K562 (cell line): ENCODE measurements around the gene NBEAL1. TPM values are rescaled to one million over a fixed set of nuclear protein-coding genes. Genes with fewer than 3 reads are reported as not detected.

Experiments used
- ATAC-seq: fragments of 200-7000 bp; cut with Tn5 transposase; 3 replicates; pipeline ENCODE4 v1.9.1; 2020; ENCODE audit warnings: moderate library complexity
- BruUV-seq: library from RNA; stranded (reverse); fragments of 400-500 nt; replicated peaks from 2 replicates; lab custom pipeline; 2021; lab: Mats Ljungman, UMichigan
- CTCF ChIA-PET: fragments of 300-600 bp; formaldehyde crosslinking; extraction: SDS; loops from one replicate; lab custom pipeline; 2021; ENCODE audit warnings: low intra/inter-chr PET ratio; lab: Yijun Ruan, JAX
- POLR2A ChIA-PET: fragments of 300-600, 350-650 bp; sonication (Branson Sonifier 250); formaldehyde crosslinking; extraction: SDS; loops from one replicate; lab custom pipeline; 2021; ENCODE audit warnings: antibody characterized with exemption, inconsistent platforms; lab: Yijun Ruan, JAX
- DNase-seq, 4 experiments: peaks; one replicate each; pipeline versions ENCODE4 v3.0.0 to v3.0.0-alpha.2; 2011 to 2018; ENCODE audit warnings: low spot score in 3 of 4, mixed read lengths in 3 of 4; ENCODE audit errors: extremely low read depth in 1 of 4
- FAIRE-seq: peaks from 2 replicates; lab custom pipeline; 2011; peaks lifted over from hg19 to GRCh38; lab: Jason Lieb, UNC
- H2AFZ ChIP-seq: 2 replicates; pipeline ENCODE4 v1.6.0; 2011; ENCODE audit warnings: low read depth, low read length, control low read depth, inconsistent platforms
- H3K27ac ChIP-seq: fragments of 200-600 bp; 3 replicates; pipeline ENCODE4 v1.8.0; 2011; ENCODE audit warnings: low read depth, mild to moderate bottlenecking, control low read depth, inconsistent platforms, low read length, moderate library complexity, mixed read lengths; ENCODE audit errors: extremely low read depth
- H3K27me3 ChIP-seq, 2 experiments: fragments of 300-600 bp in 1 of 2; 2 replicates in 1 of 2; 3 replicates in 1 of 2; pipeline versions ENCODE4 v1.6.0 to v1.8.0; 2011; ENCODE audit warnings: inconsistent platforms in 2 of 2, low read length in 2 of 2, mild to moderate bottlenecking in 1 of 2, mixed read lengths in 1 of 2, moderate library complexity in 1 of 2; ENCODE audit not compliant: control insufficient read depth in 2 of 2, insufficient read depth in 2 of 2
- H3K36me3 ChIP-seq: fragments of 300-600 bp; 3 replicates; pipeline ENCODE4 v1.8.0; 2011; ENCODE audit warnings: mild to moderate bottlenecking, low read length, inconsistent platforms; ENCODE audit not compliant: control insufficient read depth, insufficient read depth
- H3K4me1 ChIP-seq, 2 experiments: fragments of 200-600 bp in 1 of 2; replicated peaks in 1 of 2; 2 replicates in 1 of 2; 3 replicates in 1 of 2; pipeline versions ENCODE4 v1.5.1 to v1.8.0; 2011; ENCODE audit warnings: inconsistent platforms in 2 of 2, low read length in 2 of 2, mild to moderate bottlenecking in 1 of 2, mixed read lengths in 1 of 2, moderate library complexity in 1 of 2; ENCODE audit not compliant: control insufficient read depth in 2 of 2, insufficient read depth in 2 of 2
- H3K4me2 ChIP-seq: 2 replicates; pipeline ENCODE4 v1.6.1; 2011; ENCODE audit warnings: low read length, control low read depth, inconsistent platforms, mixed read lengths; ENCODE audit not compliant: insufficient read depth
- H3K4me3 ChIP-seq: fragments of 200-600 bp; sonication (generic), shearing (Covaris generic); 2 replicates; pipeline ENCODE4 v1.5.1; 2016; ENCODE audit warnings: control low read depth, inconsistent platforms
- H3K79me2 ChIP-seq: fragments of 200-600 bp; 3 replicates; pipeline ENCODE4 v1.8.0; 2011; ENCODE audit warnings: low read length, inconsistent platforms; ENCODE audit not compliant: control insufficient read depth, insufficient read depth
- H3K9ac ChIP-seq, 2 experiments: 2 replicates each; pipeline versions ENCODE4 v1.6.0 to v1.6.1; 2011; ENCODE audit warnings: low read depth in 2 of 2, low read length in 2 of 2, control low read depth in 1 of 2, inconsistent platforms in 1 of 2, mild to moderate bottlenecking in 1 of 2, mixed read lengths in 1 of 2; ENCODE audit not compliant: insufficient read depth in 1 of 2
- H3K9me1 ChIP-seq: one replicate; pipeline ENCODE4 v1.6.0; 2011; ENCODE audit warnings: inconsistent platforms, mild to moderate bottlenecking, low read length, moderate library complexity; ENCODE audit not compliant: control insufficient read depth, insufficient read depth
- H3K9me3 ChIP-seq: replicated peaks from 2 replicates; pipeline ENCODE4 v1.5.1; 2011; ENCODE audit warnings: low read depth, low read length, inconsistent platforms; ENCODE audit not compliant: control insufficient read depth, insufficient read depth
- H4K20me1 ChIP-seq: replicated peaks from 2 replicates; pipeline ENCODE4 v1.6.1; 2011; ENCODE audit warnings: low read length, inconsistent platforms, mixed read lengths; ENCODE audit not compliant: control insufficient read depth, insufficient read depth
- CBFB ChIP-seq: sonication (generic); formaldehyde crosslinking; IDR thresholded peaks from 2 replicates; pipeline ENCODE4 v1.4.0; 2020; ENCODE audit warnings: mild to moderate bottlenecking, missing genetic modification reagents
- FOXA1 ChIP-seq: fragments of 450-650 bp; IDR thresholded peaks from 2 replicates; pipeline ENCODE4 v1.6.1; 2016; ENCODE audit warnings: mild to moderate bottlenecking, borderline replicate concordance
- HIVEP1 ChIP-seq: fragments of 250-450 bp; sonication (Bioruptor Pico); IDR thresholded peaks from 2 replicates; pipeline ENCODE4 v1.4.0; 2020; ENCODE audit warnings: mild to moderate bottlenecking
- ILF3 ChIP-seq: fragments of 450-650 bp; IDR thresholded peaks from 2 replicates; pipeline ENCODE4 v1.6.1; 2018; ENCODE audit warnings: antibody characterized with exemption, mild to moderate bottlenecking, moderate library complexity, borderline replicate concordance
- LEF1 ChIP-seq: fragments of 450-650 bp; IDR thresholded peaks from 2 replicates; pipeline ENCODE4 v1.6.1; 2016; ENCODE audit warnings: mild to moderate bottlenecking
- MTF1 ChIP-seq: fragments of 250-450 bp; sonication (Bioruptor Pico); IDR thresholded peaks from 2 replicates; pipeline ENCODE4 v1.9.0; 2021; ENCODE audit warnings: moderate library complexity, mild to moderate bottlenecking, inconsistent platforms, borderline replicate concordance
- NBN ChIP-seq: fragments of 450-650 bp; IDR thresholded peaks from 2 replicates; pipeline ENCODE4 v1.6.1; 2016; ENCODE audit warnings: low read depth, mild to moderate bottlenecking
- NCOA2 ChIP-seq, 2 experiments: fragments of 450-650 bp; IDR thresholded peaks; 2 replicates each; pipeline ENCODE4 v1.6.1; 2018; ENCODE audit warnings: mild to moderate bottlenecking in 2 of 2, moderate library complexity in 1 of 2; ENCODE audit not compliant: partially characterized antibody in 2 of 2
- NFATC3 ChIP-seq: fragments of 450-650 bp; IDR thresholded peaks from 2 replicates; pipeline ENCODE4 v1.6.1; 2017; ENCODE audit warnings: mild to moderate bottlenecking
- TBL1XR1 ChIP-seq, 2 experiments: IDR thresholded peaks; 2 replicates each; pipeline ENCODE4 v1.6.1; 2012; ENCODE audit warnings: improper control_type of control experiment in 2 of 2, low read length in 2 of 2, mild to moderate bottlenecking in 1 of 2
- WGBS: fragments of 100-300 bp; shearing (Covaris generic); methylation state at CpG from one replicate; pipeline ENCODE4 v1.1.6; 2016; ENCODE audit warnings: low coverage, mixed read lengths; ENCODE audit not compliant: insufficient coverage; ENCODE audit errors: missing lambda C conversion rate; 5-methylcytosine and 5-hydroxymethylcytosine counted together
- in situ Hi-C: fragments of 300-500 bp; cut with MboI; formaldehyde crosslinking; loops from 4 replicates; pipeline ENCODE4 v1.15.0; 2018; ENCODE audit warnings: inconsistent platforms, mixed read lengths
- intact Hi-C: fragments of 100-400 bp; cut with micrococcal nuclease; formaldehyde crosslinking; loops from 2 replicates; pipeline ENCODE4 v1.14.2; 2022
- polyA plus RNA-seq, 8 experiments: library from polyadenylated mRNA; depleted of rRNA in 4 of 8; stranded (reverse) in 5 of 8; unstranded in 3 of 8; fragments of >200 nt; fragmentation: Nextera tagmentation in 2 of 8; fragmentation: Illumina TruSeq in 1 of 8; extraction: Ambion mirVana in 2 of 8; extraction: Trizol in 1 of 8; gene quantifications; 2 replicates each; pipeline versions ENCODE4 v1.2.1 to v1.2.3, GENCODE V29; 2011 to 2014; ENCODE audit warnings: inconsistent platforms in 1 of 8, missing spikeins in 1 of 8
- total RNA-seq, 7 experiments: library from RNA; depleted of rRNA in 6 of 7; stranded (reverse); fragments of >200 nt in 6 of 7; fragmentation: Illumina TruSeq in 2 of 7; extraction: Trizol in 2 of 7; gene quantifications; 2 replicates each; pipeline versions ENCODE4 v1.2.1 to v1.2.3, GENCODE V29; 2011 to 2021; ENCODE audit warnings: low replicate concordance in 1 of 7

NBEAL1 gene
- total and polyA plus RNA-seq, 9 of the 15 experiments (the other 6 are each of a cell fraction or from before 2014, with no cell fraction given): 2.1 to 13.5 (median 7.3) TPM

DNA sequence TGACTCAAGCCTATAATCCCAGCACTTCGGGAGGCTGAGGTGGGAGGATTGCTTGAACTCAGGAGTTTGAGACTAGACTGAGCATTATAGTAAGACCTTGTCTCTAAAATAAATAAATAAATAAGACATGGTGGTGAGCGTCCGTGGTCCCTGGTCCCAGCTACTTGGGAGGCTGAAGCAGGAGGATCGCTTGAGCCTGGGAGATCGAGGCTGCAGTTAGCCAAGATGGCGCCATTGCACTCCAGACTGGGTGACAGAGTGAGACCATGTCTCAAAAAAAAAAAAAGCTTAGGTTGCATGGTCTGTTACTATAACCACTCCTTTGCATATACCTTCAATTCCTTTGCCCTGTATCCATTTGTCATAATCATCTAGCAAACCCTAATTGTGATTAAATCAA, 227.8 kb downstream of the NBEAL1 start:
- Histone ChIP-seq H3K4me1 (peaks cover 5 to 7% of the 10 kb centered on the region in 2 experiments; a peak in 3 of 5 replicates), H2AFZ (no peak overlapping the region), H3K27me3 (no peaks in the 10 kb centered on the region), H3K9me3 (no peaks in the 10 kb centered on the region), H3K79me2 (peaks cover 29% of the 10 kb centered on the region), H3K4me2 (no peak overlapping the region), H3K27ac (no peak overlapping the region), H3K4me3 (no peak overlapping the region), H3K36me3 (peaks cover 30% of the 10 kb centered on the region; the same call in 2 of the 3 replicates), H3K9ac (no peak overlapping the region), H4K20me1 (no peaks in the 10 kb centered on the region), H3K9me1 (no peaks in the 10 kb centered on the region)
- ATAC-seq: no peak
- FAIRE-seq: no peak
- in situ Hi-C loops: no loop called here
- TF ChIP-seq ILF3: no peak
- TF ChIP-seq NBN: no peak
- TF ChIP-seq TBL1XR1 (IDR thresholded peaks at IDR 0.05; ENCODE audit: low read length in 2 of 2): no peak
- TF ChIP-seq NCOA2 (IDR thresholded peaks at IDR 0.05; ENCODE audit: partially characterized antibody in 2 of 2): no peak
- TF ChIP-seq HIVEP1 (CRISPR knock-in tag): no peak
- no peak for TF ChIP-seq CBFB
- no peak for TF ChIP-seq MTF1 (CRISPR knock-in tag)
- TF ChIP-seq LEF1: no peak
- TF ChIP-seq FOXA1: no peak
- no peak for TF ChIP-seq NFATC3
- no peak for DNase-seq
- ChIA-PET POLR2A (interaction anchor here (0.6 kb wide), 1 partner anchor 739 kb away, joined by 3 read pairs; no protein-coding TSS in a partner anchor), CTCF (interaction anchor here (1.0 kb wide), 1 partner anchor 212 kb away, joined by 4 read pairs; no protein-coding TSS in a partner anchor)
- intact Hi-C loops: loop anchor here (5.0 kb wide), 1 partner anchor 150 kb away; no protein-coding TSS in a partner anchor
- no TSS peak for BruUV-seq
- WGBS: 91% methylated on average over 4 of the region's 6 CpGs
